22Rv1 (cell line): ENCODE data around the gene HS6ST3.

ENCODE experiments used
- H3K27ac ChIP-seq: fragments of 450-650 bp; 2 replicates; pipeline ENCODE4 v1.5.1; 2017
- ZFX ChIP-seq: fragments of 450-650 bp; IDR thresholded peaks from 2 replicates; pipeline ENCODE4 v1.6.1; 2017; ENCODE audit warnings: antibody characterized with exemption, borderline replicate concordance
- TF ChIP-seq, protein P1 (sequence below): fragments of 450-650 bp; IDR thresholded peaks from 2 replicates; pipeline ENCODE4 v1.5.1; 2017; ENCODE audit warnings: mild to moderate bottlenecking

Gene HS6ST3

DNA sequence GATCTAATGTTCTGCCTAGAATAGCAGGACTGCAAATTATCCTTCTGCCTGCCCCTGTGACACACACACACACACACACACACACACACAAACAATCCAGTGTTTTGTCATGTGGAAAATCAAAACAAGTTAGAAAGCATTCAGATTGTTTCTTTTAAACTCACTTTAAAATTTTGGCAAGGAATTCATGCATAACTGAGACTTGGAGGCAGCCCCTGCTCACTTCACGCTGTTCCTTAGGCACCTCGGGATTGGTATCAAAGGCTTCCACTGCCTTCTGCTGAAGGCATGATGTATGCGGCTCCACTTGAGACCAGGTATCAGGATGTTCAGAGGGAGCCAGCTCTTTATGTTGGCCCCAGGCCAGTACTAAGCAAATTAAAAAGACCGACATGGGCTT is 745.6 kb downstream of the HS6ST3 start:
- H3K27ac ChIP-seq: no peak overlapping the region
- no peak for TF ChIP-seq ZFX
- TF ChIP-seq, protein P1, sequence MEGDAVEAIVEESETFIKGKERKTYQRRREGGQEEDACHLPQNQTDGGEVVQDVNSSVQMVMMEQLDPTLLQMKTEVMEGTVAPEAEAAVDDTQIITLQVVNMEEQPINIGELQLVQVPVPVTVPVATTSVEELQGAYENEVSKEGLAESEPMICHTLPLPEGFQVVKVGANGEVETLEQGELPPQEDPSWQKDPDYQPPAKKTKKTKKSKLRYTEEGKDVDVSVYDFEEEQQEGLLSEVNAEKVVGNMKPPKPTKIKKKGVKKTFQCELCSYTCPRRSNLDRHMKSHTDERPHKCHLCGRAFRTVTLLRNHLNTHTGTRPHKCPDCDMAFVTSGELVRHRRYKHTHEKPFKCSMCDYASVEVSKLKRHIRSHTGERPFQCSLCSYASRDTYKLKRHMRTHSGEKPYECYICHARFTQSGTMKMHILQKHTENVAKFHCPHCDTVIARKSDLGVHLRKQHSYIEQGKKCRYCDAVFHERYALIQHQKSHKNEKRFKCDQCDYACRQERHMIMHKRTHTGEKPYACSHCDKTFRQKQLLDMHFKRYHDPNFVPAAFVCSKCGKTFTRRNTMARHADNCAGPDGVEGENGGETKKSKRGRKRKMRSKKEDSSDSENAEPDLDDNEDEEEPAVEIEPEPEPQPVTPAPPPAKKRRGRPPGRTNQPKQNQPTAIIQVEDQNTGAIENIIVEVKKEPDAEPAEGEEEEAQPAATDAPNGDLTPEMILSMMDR: no peak

DNA sequence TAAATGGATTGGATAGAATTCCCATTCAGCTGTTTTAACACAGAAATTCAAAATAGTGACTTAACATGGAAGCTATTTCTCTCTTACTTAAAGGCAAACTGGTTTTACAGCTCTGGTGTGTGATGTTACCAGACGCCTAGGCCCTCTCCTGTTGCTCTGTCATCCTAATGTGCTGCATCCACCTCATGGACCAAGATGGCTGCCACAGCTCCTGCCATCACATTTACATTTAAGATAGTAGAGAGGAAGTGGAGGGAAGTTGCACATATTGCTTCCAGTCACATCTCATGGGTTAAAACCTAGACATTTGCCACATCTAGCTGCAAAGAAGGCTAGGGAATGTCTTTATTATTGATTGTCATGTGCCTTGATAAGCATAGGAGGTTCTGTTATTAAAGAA is 746.8 kb downstream of the HS6ST3 start:
- TF ChIP-seq, protein P1: no peak
- no peak for TF ChIP-seq ZFX
- no peak overlapping the region for H3K27ac ChIP-seq

DNA sequence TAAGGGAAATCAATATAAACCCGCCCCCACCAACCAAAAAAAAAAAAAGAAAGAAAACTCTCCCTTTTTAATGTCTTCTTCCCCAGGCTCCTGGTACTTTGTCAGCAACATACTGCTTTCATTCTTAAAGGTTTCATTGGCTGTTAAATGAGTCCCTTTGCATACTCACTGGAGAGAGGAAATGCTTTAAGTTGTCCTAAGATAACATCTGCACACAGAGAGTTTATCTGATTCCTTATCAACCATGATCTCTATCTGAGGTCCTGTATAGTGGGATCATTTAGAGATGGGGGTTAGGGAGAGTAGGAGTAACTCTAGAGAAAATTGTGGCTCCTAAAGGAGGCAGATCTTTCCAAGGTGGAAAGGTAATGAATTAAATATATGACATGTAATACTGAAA is 747.9 kb downstream of the HS6ST3 start:
- H3K27ac ChIP-seq: no peak overlapping the region
- no peak for TF ChIP-seq ZFX
- TF ChIP-seq, protein P1: no peak

DNA sequence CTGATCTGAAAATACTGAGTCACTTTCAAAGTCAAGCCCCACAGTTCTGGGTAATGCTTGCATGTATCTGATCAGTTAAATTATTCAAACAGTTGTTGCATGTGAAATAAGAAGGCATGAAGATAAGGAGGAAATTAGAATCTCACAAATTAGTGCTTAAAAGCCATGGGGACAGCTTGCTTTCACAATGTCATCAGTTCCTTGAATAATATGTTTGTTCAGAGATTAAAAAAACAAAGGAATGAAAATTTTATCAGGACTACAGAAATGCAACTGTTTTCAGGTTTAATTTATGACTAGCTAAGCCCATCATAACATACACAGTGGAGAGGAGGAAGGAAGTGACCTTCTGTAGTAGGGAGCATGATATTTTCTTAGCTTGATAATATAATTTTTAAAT is 754.3 kb downstream of the HS6ST3 start:
- H3K27ac ChIP-seq: no peak overlapping the region
- no peak for TF ChIP-seq ZFX
- TF ChIP-seq, protein P1: no peak

DNA sequence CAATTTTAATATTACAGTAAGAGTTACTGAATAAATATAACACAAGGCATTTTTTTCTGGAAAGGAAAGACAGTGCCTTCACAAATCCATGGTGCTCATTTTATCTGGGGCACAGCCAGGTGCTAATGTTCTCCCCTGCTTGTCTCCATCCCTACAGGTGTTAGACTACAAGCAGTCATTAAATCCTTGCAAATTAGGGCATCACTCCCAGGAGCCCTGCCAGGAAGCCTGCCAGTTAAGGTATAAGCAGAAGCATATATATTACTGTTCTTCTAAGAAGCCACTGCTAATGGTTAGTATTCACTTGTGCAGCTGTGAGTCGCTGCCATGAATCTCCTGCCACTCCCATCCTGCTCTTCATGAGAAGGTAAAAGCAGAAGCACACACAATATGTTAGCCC is 754.7 kb downstream of the HS6ST3 start:
- H3K27ac ChIP-seq: no peak overlapping the region
- TF ChIP-seq ZFX: no peak
- TF ChIP-seq, protein P1: no peak

DNA sequence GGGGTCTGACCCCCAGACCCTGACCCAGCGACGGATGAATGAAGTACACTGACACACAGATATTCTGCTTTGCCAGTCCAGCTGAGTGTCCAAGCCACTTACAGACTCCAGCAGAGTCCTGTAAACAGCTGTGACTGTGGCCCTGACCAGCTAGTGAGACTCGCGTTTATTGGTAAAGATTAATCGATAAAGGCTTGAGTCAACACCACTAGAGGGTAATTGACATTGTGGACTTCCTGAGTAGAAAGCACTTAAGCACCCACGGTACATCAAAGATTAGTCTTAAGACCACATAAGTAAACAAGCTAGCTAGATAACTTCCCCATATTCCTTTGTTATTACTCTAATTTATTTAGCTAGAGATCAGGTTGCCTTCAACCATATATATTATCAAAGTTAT is 758.4 kb downstream of the HS6ST3 start:
- TF ChIP-seq, protein P1: no peak
- no peak for TF ChIP-seq ZFX
- H3K27ac ChIP-seq: no peak overlapping the region

DNA sequence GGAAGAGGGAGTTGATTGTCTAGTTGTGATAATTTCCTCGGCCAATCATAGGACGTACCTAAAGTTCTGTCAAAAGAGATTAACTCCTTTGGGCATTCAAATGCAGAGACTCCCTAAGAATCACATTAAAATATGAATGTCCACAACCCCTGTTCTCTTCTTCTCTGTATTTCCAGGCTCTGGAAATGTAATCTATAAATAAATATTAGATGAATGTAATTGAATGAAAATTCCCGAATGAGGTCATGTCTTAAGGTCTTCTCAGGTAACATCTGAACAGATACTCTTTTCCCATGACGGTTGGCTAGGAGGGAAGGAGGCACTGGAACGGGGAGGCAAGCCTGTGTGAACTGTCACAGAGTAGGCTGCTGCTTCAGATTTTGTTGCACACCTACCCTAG is 759.2 kb downstream of the HS6ST3 start:
- TF ChIP-seq, protein P1: no peak
- TF ChIP-seq ZFX: no peak
- no peak overlapping the region for H3K27ac ChIP-seq
